ENCODE data around the gene KRTAP10-11.
"Not testable (repeated sequence)": the region's sequence is repeated elsewhere in the genome, so short reads cannot be mapped to it uniquely, and the experiment has no call there.

Gene KRTAP10-11

DNA sequence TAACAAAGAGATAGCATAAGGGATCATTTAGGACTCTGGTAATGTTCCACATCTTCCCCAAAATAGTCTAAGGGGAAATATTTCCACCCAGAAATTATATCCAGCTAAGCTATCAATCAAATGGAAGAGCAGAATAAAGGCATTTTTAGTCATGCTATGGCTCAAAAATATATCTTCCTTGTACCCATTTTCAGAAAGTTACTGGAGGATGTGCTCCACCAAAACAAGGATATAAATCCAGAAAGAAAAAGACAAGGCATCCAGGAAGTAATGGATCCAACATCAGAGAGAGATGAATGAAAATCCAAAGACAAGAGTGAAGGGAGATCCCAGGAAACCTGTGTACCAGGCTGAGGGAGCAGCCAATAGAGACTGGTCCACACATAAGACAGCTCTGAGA is 37.0 kb upstream of the KRTAP10-11 start:
- Histone ChIP-seq H3K9me3 (replicated peaks in 1 of 2; ENCODE audit: control insufficient read depth in 2 of 2, insufficient read depth in 1 of 2, low read depth in 1 of 2, low read length in 2 of 2) (peaks cover 3 to 8% of the 10 kb centered on the region in 2 donors), H3K4me3 (ENCODE audit: low read length in 2 of 2) (no peak overlapping the region), H3K4ac (ENCODE audit: low read length) (no peak overlapping the region), H3K4me1 (ENCODE audit: control insufficient read depth in 2 of 2, insufficient read depth in 1 of 2, low read depth in 1 of 2, low read length in 2 of 2) (no peaks in the 10 kb centered on the region), H3K36me3 (replicated peaks in 1 of 2; ENCODE audit: control insufficient read depth in 2 of 2, insufficient read depth in 2 of 2, low read length in 2 of 2) (no peaks in the 10 kb centered on the region), H3K27ac (replicated peaks; ENCODE audit: low read length) (no peak overlapping the region), H2AK5ac (ENCODE audit: low read depth, low read length) (no peak overlapping the region), H3K4me2 (ENCODE audit: insufficient read depth, low read length, poor library complexity, severe bottlenecking) (no peak overlapping the region), H4K8ac (ENCODE audit: low read depth, low read length) (no peak overlapping the region), H3K79me1 (ENCODE audit: low read depth, low read length) (no peaks in the 10 kb centered on the region), H3K14ac (ENCODE audit: low read length) (no peak overlapping the region), H4K91ac (ENCODE audit: low read depth, low read length, poor library complexity) (no peak overlapping the region), H3K27me3 (ENCODE audit: control insufficient read depth in 3 of 3, insufficient read depth in 3 of 3, low read depth in 1 of 3, low read length in 3 of 3) (peaks cover 0 to 2% (median 0%) of the 10 kb centered on the region in 3 experiments), H3K23ac (ENCODE audit: low read depth, low read length, poor library complexity) (no peak overlapping the region), H3K18ac (ENCODE audit: low read length) (no peak overlapping the region), H2BK15ac (ENCODE audit: low read length) (no peak overlapping the region), H3K9ac (ENCODE audit: low read depth, low read length, poor library complexity) (no peak overlapping the region), H2AFZ (ENCODE audit: low read length) (no peak overlapping the region), H2BK120ac (ENCODE audit: low read depth, low read length) (no peak overlapping the region), H2BK12ac (ENCODE audit: low read length) (no peak overlapping the region), H2BK5ac (ENCODE audit: low read length) (no peak overlapping the region)
- DNase-seq (ENCODE audit: low spot score): no peak

DNA sequence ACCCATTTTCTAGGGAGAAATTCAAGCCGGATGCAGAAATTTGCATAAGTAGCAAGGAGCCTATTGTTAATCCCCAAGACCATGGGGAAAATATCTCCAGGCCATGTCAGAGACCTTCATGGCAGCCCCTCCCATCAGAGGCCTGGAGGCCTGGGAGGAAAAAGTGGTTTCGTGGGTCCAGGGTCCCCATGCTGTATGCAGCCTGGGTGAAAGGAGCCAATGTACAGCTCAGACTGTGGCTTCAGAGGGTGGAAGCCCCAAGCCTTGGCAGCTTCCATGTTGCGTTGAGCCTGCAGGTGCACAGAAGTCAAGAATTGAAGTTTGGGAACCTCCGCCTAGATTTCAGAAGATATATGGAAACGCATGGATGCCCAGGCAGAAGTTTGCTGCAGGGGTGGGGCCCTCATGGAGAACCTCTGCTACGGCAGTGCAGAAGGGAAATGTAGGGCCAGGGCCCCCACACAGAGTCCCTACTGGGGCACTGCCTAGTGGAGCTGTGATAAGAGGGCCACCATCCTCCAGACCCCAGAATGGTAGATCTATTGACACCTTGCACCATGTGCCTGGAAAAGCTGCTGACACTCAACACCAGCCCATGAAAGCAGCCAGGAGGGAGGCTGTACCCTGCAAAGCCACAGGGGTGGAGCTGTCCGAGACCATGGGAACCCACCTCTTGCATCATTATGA is 35.9 kb upstream of the KRTAP10-11 start:
- H3K4me2 ChIP-seq (ENCODE audit: insufficient read depth, low read length, poor library complexity, severe bottlenecking); H3K9me3 ChIP-seq (replicated peaks in 1 of 2; ENCODE audit: control insufficient read depth in 2 of 2, insufficient read depth in 1 of 2, low read depth in 1 of 2, low read length in 2 of 2); H2BK120ac ChIP-seq (ENCODE audit: low read depth, low read length); H2BK5ac ChIP-seq (ENCODE audit: low read length); H3K36me3 ChIP-seq (replicated peaks in 1 of 2; ENCODE audit: control insufficient read depth in 2 of 2, insufficient read depth in 2 of 2, low read length in 2 of 2); H2AK5ac ChIP-seq (ENCODE audit: low read depth, low read length); H4K91ac ChIP-seq (ENCODE audit: low read depth, low read length, poor library complexity); H3K18ac ChIP-seq (ENCODE audit: low read length); H3K4me1 ChIP-seq (ENCODE audit: control insufficient read depth in 2 of 2, insufficient read depth in 1 of 2, low read depth in 1 of 2, low read length in 2 of 2); H4K8ac ChIP-seq (ENCODE audit: low read depth, low read length); H3K9ac ChIP-seq (ENCODE audit: low read depth, low read length, poor library complexity); H3K23ac ChIP-seq (ENCODE audit: low read depth, low read length, poor library complexity); H2BK15ac ChIP-seq (ENCODE audit: low read length); H2AFZ ChIP-seq (ENCODE audit: low read length); H2BK12ac ChIP-seq (ENCODE audit: low read length); H3K27ac ChIP-seq (replicated peaks; ENCODE audit: low read length); H3K4ac ChIP-seq (ENCODE audit: low read length); H3K27me3 ChIP-seq (ENCODE audit: control insufficient read depth in 3 of 3, insufficient read depth in 3 of 3, low read depth in 1 of 3, low read length in 3 of 3); H3K4me3 ChIP-seq (ENCODE audit: low read length in 2 of 2); H3K14ac ChIP-seq (ENCODE audit: low read length); DNase-seq (ENCODE audit: low spot score); H3K79me1 ChIP-seq (ENCODE audit: low read depth, low read length): not testable (repeated sequence)
- WGBS, 2 donors (ENCODE audit: extremely low coverage in 2 of 2, insufficient read length in 2 of 2, insufficient replicate concordance in 1 of 2): no CpG with 5 or more reads among the region's 7 CpGs

DNA sequence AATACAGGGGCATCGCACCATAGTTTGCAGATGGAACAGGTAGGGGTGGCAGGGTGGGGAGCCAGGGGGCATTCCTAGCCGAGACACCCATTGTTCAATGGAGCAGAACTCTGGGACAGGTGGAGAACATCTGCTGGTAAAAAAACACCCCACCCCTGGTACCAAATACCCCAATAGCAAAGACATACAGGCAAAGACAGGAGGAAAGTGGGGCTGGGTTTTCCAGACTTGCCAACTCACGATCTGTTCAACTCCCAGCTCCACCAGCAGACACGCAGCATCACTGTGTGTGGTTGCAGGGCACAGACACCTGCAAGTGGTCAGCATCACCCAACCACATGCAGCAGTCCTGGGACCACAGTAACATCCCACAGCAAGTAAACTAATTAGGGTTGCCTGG is 34.7 kb upstream of the KRTAP10-11 start:
- peaks cover 3 to 8% of the 10 kb centered on the region in 2 donors for H3K9me3 ChIP-seq (replicated peaks in 1 of 2; ENCODE audit: control insufficient read depth in 2 of 2, insufficient read depth in 1 of 2, low read depth in 1 of 2, low read length in 2 of 2)
- no peak overlapping the region for H2BK15ac ChIP-seq (ENCODE audit: low read length)
- H2AK5ac ChIP-seq (ENCODE audit: low read depth, low read length): no peak overlapping the region
- H3K27me3 ChIP-seq (ENCODE audit: control insufficient read depth in 3 of 3, insufficient read depth in 3 of 3, low read depth in 1 of 3, low read length in 3 of 3): no peaks in the 10 kb centered on the region
- H3K36me3 ChIP-seq (replicated peaks in 1 of 2; ENCODE audit: control insufficient read depth in 2 of 2, insufficient read depth in 2 of 2, low read length in 2 of 2): no peaks in the 10 kb centered on the region
- H3K4me3 ChIP-seq (ENCODE audit: low read length in 2 of 2): peak overlapping the region in 1 of 2 donors; percentile 22
- no peak overlapping the region for H4K8ac ChIP-seq (ENCODE audit: low read depth, low read length)
- H3K23ac ChIP-seq (ENCODE audit: low read depth, low read length, poor library complexity): no peak overlapping the region
- H3K79me1 ChIP-seq (ENCODE audit: low read depth, low read length): no peaks in the 10 kb centered on the region
- H3K14ac ChIP-seq (ENCODE audit: low read length): no peak overlapping the region
- H2BK120ac ChIP-seq (ENCODE audit: low read depth, low read length): no peak overlapping the region
- no peak overlapping the region for H2AFZ ChIP-seq (ENCODE audit: low read length)
- no peak overlapping the region for H2BK12ac ChIP-seq (ENCODE audit: low read length)
- H2BK5ac ChIP-seq (ENCODE audit: low read length): no peak overlapping the region
- no peak overlapping the region for H4K91ac ChIP-seq (ENCODE audit: low read depth, low read length, poor library complexity)
- H3K18ac ChIP-seq (ENCODE audit: low read length): no peak overlapping the region
- H3K4me1 ChIP-seq (ENCODE audit: control insufficient read depth in 2 of 2, insufficient read depth in 1 of 2, low read depth in 1 of 2, low read length in 2 of 2): no peaks in the 10 kb centered on the region
- DNase-seq (ENCODE audit: low spot score): no peak
- H3K9ac ChIP-seq (ENCODE audit: low read depth, low read length, poor library complexity): no peak overlapping the region
- no CpG with 5 or more reads among the region's 4 CpGs for WGBS, 2 donors (ENCODE audit: extremely low coverage in 2 of 2, insufficient read length in 2 of 2, insufficient replicate concordance in 1 of 2)
- no peak overlapping the region for H3K4ac ChIP-seq (ENCODE audit: low read length)
- H3K4me2 ChIP-seq (ENCODE audit: insufficient read depth, low read length, poor library complexity, severe bottlenecking): no peak overlapping the region
- H3K27ac ChIP-seq (replicated peaks; ENCODE audit: low read length): no peak overlapping the region

DNA sequence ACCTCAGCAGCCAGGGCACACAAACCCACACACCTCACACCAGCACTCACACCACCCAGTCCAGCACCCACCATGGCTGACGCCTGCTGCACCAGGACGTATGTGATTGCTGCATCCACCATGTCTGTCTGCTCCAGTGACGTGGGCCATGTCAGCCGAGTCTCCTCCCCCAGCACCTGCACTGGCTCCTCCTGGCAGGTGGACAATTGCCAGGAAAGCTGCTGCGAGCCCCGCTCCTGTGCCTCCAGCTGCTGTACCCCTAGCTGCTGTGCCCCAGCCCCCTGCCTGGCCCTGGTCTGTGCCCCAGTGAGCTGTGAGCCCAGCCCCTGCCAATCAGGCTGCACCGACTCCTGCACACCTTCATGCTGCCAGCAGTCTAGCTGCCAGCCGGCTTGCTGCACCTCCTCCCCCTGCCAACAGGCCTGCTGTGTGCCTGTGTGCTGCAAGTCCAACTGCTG is 34.2 kb upstream of the KRTAP10-11 start, which contains the start of gene KRTAP10-8:
KRTAP10-8 (plus strand) TSS at position 51 of the 458 bp plus-strand sequence; CDS start at position 73, 22 bp downstream.
- no peak for DNase-seq (ENCODE audit: low spot score)
- Histone ChIP-seq H3K79me1 (ENCODE audit: low read depth, low read length) (no peaks in the 10 kb centered on the region), H2BK120ac (ENCODE audit: low read depth, low read length) (peak within 1 kb of the TSS; percentile 35), H3K4ac (ENCODE audit: low read length) (no peak within 1 kb of the TSS), H3K27ac (replicated peaks; ENCODE audit: low read length) (no peak within 1 kb of the TSS), H2BK12ac (ENCODE audit: low read length) (peak within 1 kb of the TSS; percentile 41), H3K9me3 (replicated peaks in 1 of 2; ENCODE audit: control insufficient read depth in 2 of 2, insufficient read depth in 1 of 2, low read depth in 1 of 2, low read length in 2 of 2) (peaks cover 3 to 8% of the 10 kb centered on the region in 2 donors), H3K18ac (ENCODE audit: low read length) (peak within 1 kb of the TSS; percentile 77), H2BK15ac (ENCODE audit: low read length) (peak within 1 kb of the TSS; percentile 84), H3K23ac (ENCODE audit: low read depth, low read length, poor library complexity) (peak within 1 kb of the TSS; percentile 22), H3K27me3 (ENCODE audit: control insufficient read depth in 3 of 3, insufficient read depth in 3 of 3, low read depth in 1 of 3, low read length in 3 of 3) (no peaks in the 10 kb centered on the region), H2AFZ (ENCODE audit: low read length) (no peak within 1 kb of the TSS), H3K36me3 (replicated peaks in 1 of 2; ENCODE audit: control insufficient read depth in 2 of 2, insufficient read depth in 2 of 2, low read length in 2 of 2) (no peaks in the 10 kb centered on the region), H4K8ac (ENCODE audit: low read depth, low read length) (no peak within 1 kb of the TSS), H3K9ac (ENCODE audit: low read depth, low read length, poor library complexity) (peak within 1 kb of the TSS; percentile 61), H2AK5ac (ENCODE audit: low read depth, low read length) (peak within 1 kb of the TSS; percentile 96), H3K4me3 (ENCODE audit: low read length in 2 of 2) (peak within 1 kb of the TSS in 1 of 2 donors; percentile 22), H2BK5ac (ENCODE audit: low read length) (no peak within 1 kb of the TSS), H3K14ac (ENCODE audit: low read length) (peak within 1 kb of the TSS; percentile 97), H3K4me1 (ENCODE audit: control insufficient read depth in 2 of 2, insufficient read depth in 1 of 2, low read depth in 1 of 2, low read length in 2 of 2) (no peaks in the 10 kb centered on the region), H3K4me2 (ENCODE audit: insufficient read depth, low read length, poor library complexity, severe bottlenecking) (no peak within 1 kb of the TSS), H4K91ac (ENCODE audit: low read depth, low read length, poor library complexity) (peak within 1 kb of the TSS; percentile 77)
- no CpG with 5 or more reads among the region's 8 CpGs for WGBS, 2 donors (ENCODE audit: extremely low coverage in 2 of 2, insufficient read length in 2 of 2, insufficient replicate concordance in 1 of 2)
